ENCODE measurements around the gene MORN5. TPM values are rescaled to one million over a fixed set of nuclear protein-coding genes. Genes with fewer than 3 reads are reported as not detected.

MORN5 gene
- not detected in 2 replicates for total RNA-seq

DNA sequence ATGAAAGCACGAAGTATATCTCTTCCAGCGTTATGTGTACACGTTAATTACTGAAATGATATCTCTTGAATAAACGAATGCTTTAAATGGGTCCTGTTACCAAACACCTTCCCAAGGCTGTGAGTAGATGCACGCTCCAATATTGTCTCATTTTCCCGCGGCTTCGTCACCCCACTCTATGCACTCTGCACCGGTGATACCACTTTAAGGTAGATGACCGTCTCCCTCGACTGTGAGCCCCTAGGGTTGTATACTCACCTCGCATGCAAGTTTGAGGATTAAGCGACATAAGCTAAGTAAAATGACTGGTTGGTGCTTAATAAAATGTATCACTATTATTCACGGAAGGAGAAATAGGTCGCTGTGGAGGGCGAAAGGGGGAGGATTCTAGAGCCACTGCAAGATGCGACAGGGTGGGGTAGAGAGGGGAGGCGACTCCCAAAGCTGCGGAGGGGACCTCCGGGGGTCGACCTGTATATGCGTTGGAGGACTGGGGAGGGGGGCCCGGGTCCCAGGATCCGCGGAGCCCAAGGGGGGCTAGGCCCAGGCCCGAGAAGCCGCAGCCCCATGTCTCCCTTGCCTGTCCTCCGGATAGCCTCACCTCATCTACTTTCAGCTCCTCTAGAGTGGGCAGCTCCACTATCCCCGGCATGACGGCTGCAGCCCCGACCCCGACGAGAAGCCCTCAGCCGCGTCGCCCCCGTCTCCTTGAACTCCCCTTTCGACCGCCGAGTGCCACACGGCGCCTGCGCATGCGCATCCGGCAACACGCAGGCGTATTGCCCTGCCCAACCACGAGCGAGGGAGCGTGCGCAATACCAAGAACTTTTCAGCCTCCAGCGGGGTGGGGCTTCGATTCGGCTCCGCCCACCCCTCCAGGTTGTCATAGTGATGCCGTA lies at the start of gene MORN5, which contains the start of gene NDUFA8:
Gene MORN5, plus strand, starts transcription at position 883 of the 899 bp plus-strand sequence. CDS start 65 bp downstream, outside the sequence.
Gene NDUFA8, minus strand, starts transcription at position 754 of the 899 bp plus-strand sequence. Its CDS starts 102 bp downstream, at position 652.

DNA sequence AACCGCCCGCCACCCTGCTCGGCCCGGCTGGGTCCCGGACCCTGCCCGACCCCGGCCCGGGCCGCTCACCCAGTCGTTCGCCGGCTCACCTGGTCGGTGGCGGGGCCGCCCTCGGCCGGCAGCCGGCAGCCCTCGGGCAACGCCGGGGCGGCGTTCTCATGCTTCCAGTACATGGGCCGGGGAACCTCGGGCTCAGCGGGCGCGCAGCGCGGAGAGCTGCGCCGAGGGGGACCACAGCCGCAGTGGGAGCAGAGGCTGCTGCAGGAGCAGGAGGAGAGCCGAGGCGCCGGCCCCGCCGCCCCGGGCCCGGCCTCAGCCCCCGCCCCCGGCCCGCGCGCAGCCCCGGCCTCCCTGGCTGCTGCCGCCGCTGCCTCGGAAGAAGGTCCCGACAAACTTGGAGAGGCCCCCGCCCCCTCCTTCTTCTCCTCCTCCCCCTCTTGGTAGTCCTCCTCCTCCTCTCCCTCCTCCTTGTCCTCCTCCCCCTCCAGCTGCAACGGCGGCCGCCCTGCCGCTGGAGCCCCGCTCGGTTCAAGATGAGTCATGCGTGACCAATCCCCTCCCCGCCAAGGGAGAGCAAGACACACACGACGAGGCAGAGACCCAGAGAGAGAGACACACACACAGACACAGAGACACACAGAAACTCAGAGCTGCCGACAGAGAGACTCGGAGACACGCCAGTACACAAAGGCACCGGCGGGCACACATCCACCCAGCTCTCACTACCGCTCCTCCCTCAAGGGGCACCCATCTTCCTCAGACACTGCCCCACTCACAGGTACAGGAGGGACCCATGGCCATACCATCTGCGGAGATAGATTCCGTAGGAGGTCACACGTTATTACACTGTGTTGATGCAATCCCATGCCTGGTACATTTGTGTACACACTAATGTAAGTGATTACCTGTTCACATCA lies 69.1 kb downstream of the MORN5 start, which contains the start of gene LHX6:
Gene LHX6, minus strand, starts transcription at position 390 of the 917 bp plus-strand sequence. Its CDS starts 217 bp downstream, at position 173.

Other genes with a start within 250 kb of the MORN5 start
- gene TTLL11, start 66.6 kb upstream of the MORN5 start, total RNA-seq: 1.9 and 3.2 TPM in 2 replicates
- 52.3 and 53.9 TPM in 2 replicates for gene NDUFA8, start 129 bp upstream of the MORN5 start, total RNA-seq
- 0.16 and 1.0 TPM in 2 replicates for gene LHX6, start 69.0 kb downstream of the MORN5 start, total RNA-seq
- 8.5 and 22.2 TPM in 2 replicates for gene RBM18, start 104.9 kb downstream of the MORN5 start, total RNA-seq
- 32.7 and 34.3 TPM in 2 replicates for gene MRRF, start 105.0 kb downstream of the MORN5 start, total RNA-seq
- gene PTGS1, start 211.1 kb downstream of the MORN5 start, total RNA-seq: 36.8 and 61.8 TPM in 2 replicates

Measured in epithelial cell of alveolus of lung (primary cell).